ENCODE measurements around the gene KLHL35. TPM values are rescaled to one million over a fixed set of nuclear protein-coding genes. Genes with fewer than 3 reads are reported as not detected.

The KLHL35 gene, protein sequence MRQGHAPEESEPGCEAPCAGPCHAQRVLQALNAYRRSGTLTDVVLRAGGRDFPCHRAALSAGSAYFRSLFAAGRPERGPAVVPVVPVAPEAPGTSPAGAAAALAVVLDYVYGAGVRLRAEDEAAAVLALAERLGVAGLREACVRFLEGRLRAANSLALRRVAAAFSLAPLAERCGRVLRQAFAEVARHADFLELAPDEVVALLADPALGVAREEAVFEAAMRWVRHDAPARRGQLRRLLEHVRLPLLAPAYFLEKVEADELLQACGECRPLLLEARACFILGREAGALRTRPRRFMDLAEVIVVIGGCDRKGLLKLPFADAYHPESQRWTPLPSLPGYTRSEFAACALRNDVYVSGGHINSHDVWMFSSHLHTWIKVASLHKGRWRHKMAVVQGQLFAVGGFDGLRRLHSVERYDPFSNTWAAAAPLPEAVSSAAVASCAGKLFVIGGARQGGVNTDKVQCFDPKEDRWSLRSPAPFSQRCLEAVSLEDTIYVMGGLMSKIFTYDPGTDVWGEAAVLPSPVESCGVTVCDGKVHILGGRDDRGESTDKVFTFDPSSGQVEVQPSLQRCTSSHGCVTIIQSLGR
- total RNA-seq (0.47 TPM), polyA plus RNA-seq (under 1 TPM in 3 of 4 donors, not detected in 1; 0.31 to 0.78 (median 0.49) TPM)

DNA sequence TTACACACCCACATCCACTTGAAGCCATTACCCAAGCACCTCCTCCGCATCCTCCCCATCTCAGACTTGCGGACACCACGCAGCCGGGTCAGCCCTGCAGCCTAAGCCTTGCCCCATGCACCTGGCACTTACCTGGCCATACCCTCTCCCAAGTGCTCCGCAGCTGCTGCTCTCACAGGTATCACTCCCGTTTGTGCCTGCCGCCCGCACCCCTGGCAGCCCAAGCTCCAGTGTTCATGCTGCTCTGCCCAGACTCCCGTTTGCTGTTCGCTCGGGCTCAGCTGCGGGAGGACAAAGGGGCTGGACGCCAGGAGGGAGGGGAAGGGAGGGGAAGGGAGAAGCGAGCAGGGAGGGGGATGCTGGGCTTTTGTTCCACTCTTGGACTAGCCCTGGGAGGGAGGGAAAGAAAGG lies at the start of gene KLHL35:
KLHL35 (minus strand) TSS at position 293 of the 411 bp plus-strand sequence. CDS start 2,574 bp downstream, outside the sequence.
- Mint-ChIP-seq H3K36me3 (peaks cover 12% of the 10 kb centered on the region), H3K4me3 (peak within 1 kb of the TSS in 3 of 4 donors; percentile 41 to 90 (median 77)), H3K4me1 (peaks cover 0 to 29% (median 16%) of the 10 kb centered on the region in 4 donors), H3K9me3 (peaks cover 0 to 4% (median 2%) of the 10 kb centered on the region in 7 donors), H3K27me3 (peaks cover 40% of the 10 kb centered on the region), H3K27ac (no peak within 1 kb of the TSS)
- DNase-seq (no peak), ATAC-seq (ENCODE audit: low read depth in 2 of 2) (no peak)
- Histone ChIP-seq H3K27me3 (ENCODE audit: control insufficient read depth, insufficient read depth, low read length) (peaks cover 12% of the 10 kb centered on the region), H3K36me3 (ENCODE audit: control insufficient read depth, insufficient read depth, low read length) (peaks cover 7% of the 10 kb centered on the region), H3K4me1 (ENCODE audit: control insufficient read depth, insufficient read depth, low read length, poor library complexity, severe bottlenecking) (peaks cover 12% of the 10 kb centered on the region), H3K9me3 (ENCODE audit: control insufficient read depth in 2 of 2, low read length in 2 of 2) (peaks cover 0 to 7% of the 10 kb centered on the region in 2 experiments), H3K4me3 (ENCODE audit: low read depth, low read length) (no peak within 1 kb of the TSS), H3K27ac (ENCODE audit: insufficient read depth, low read length, poor library complexity, severe bottlenecking) (no peak within 1 kb of the TSS)

GRCh38 chr11:75481922-75482606 lies 49.1 kb upstream of the KLHL35 start:
- no peak for DNase-seq
- peak overlapping the region in 2 of 3 donors; percentile 62 to 83 for H3K27ac Mint-ChIP-seq
- H3K4me3 ChIP-seq (ENCODE audit: low read depth, low read length), result no peak overlapping the region

DNA sequence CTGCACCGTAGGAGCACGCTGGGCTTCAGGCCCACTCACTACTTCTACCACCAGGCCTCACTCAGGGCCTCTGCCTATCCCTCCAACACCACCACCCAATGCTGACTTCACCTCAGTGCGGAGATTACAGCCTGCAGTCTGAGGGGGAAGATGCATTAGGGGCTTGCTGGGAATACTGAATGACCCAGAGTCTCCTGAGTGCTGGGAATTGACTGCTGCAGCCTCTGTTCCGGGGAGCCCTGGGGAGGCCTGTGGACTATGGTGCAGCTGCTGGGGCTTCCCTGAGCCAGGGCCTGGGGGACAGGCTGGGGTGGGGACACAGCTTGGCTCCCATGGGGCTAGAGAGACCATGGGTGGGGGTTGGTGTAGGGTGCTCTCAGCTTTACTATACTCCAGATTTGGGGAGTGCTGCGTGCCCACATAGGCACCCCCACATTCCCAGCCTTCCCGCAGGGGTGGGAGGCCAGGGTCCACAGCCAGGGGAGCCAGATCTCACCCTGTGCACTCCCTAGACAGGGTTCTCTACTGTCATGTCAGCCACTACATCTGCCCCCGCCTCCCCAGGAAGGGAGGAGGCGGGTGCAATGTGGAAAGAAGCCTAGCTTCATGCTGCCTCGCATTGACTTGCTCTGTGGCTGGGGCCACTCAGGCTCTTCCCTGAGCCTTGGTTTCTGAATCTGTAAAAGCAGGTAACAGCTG lies 48.4 kb upstream of the KLHL35 start:
- H3K36me3 Mint-ChIP-seq, result no peaks in the 10 kb centered on the region
- DNase-seq, result no peak
- Histone ChIP-seq H3K4me1 (ENCODE audit: control insufficient read depth, insufficient read depth, low read length, poor library complexity, severe bottlenecking) (peaks cover 3% of the 10 kb centered on the region), H3K36me3 (ENCODE audit: control insufficient read depth, insufficient read depth, low read length) (peaks cover 9% of the 10 kb centered on the region), H3K9me3 (ENCODE audit: control insufficient read depth in 2 of 2, low read length in 2 of 2) (no peaks in the 10 kb centered on the region), H3K27ac (ENCODE audit: insufficient read depth, low read length, poor library complexity, severe bottlenecking) (no peak overlapping the region), H3K4me3 (ENCODE audit: low read depth, low read length) (no peak overlapping the region), H3K27me3 (ENCODE audit: control insufficient read depth, insufficient read depth, low read length) (no peaks in the 10 kb centered on the region)
- ATAC-seq (ENCODE audit: low read depth in 2 of 2), result no peak
- H3K9me3 Mint-ChIP-seq, result no peaks in the 10 kb centered on the region
- H3K4me3 Mint-ChIP-seq, result no peak overlapping the region
- H3K27ac Mint-ChIP-seq, result peak overlapping the region in 1 of 3 donors; percentile 48
- H3K27me3 Mint-ChIP-seq, result no peaks in the 10 kb centered on the region
- peaks cover 0 to 12% (median 5%) of the 10 kb centered on the region in 4 donors for H3K4me1 Mint-ChIP-seq

More at GRCh38 chr11:75481922-75482606, 49.1 kb upstream of the KLHL35 start:
- Histone ChIP-seq H3K27ac (ENCODE audit: insufficient read depth, low read length, poor library complexity, severe bottlenecking) (no peak overlapping the region), H3K9me3 (ENCODE audit: control insufficient read depth in 2 of 2, low read length in 2 of 2) (no peaks in the 10 kb centered on the region), H3K27me3 (ENCODE audit: control insufficient read depth, insufficient read depth, low read length) (no peaks in the 10 kb centered on the region), H3K4me1 (ENCODE audit: control insufficient read depth, insufficient read depth, low read length, poor library complexity, severe bottlenecking) (no peaks in the 10 kb centered on the region), H3K36me3 (ENCODE audit: control insufficient read depth, insufficient read depth, low read length) (peaks cover 9% of the 10 kb centered on the region)
- H3K27me3 Mint-ChIP-seq, result no peaks in the 10 kb centered on the region
- ATAC-seq (ENCODE audit: low read depth in 2 of 2), result no peak
- H3K4me3 Mint-ChIP-seq, result no peak overlapping the region
- no peaks in the 10 kb centered on the region for H3K36me3 Mint-ChIP-seq
- H3K9me3 Mint-ChIP-seq, result no peaks in the 10 kb centered on the region
- peaks cover 0 to 10% (median 6%) of the 10 kb centered on the region in 4 donors for H3K4me1 Mint-ChIP-seq

DNA sequence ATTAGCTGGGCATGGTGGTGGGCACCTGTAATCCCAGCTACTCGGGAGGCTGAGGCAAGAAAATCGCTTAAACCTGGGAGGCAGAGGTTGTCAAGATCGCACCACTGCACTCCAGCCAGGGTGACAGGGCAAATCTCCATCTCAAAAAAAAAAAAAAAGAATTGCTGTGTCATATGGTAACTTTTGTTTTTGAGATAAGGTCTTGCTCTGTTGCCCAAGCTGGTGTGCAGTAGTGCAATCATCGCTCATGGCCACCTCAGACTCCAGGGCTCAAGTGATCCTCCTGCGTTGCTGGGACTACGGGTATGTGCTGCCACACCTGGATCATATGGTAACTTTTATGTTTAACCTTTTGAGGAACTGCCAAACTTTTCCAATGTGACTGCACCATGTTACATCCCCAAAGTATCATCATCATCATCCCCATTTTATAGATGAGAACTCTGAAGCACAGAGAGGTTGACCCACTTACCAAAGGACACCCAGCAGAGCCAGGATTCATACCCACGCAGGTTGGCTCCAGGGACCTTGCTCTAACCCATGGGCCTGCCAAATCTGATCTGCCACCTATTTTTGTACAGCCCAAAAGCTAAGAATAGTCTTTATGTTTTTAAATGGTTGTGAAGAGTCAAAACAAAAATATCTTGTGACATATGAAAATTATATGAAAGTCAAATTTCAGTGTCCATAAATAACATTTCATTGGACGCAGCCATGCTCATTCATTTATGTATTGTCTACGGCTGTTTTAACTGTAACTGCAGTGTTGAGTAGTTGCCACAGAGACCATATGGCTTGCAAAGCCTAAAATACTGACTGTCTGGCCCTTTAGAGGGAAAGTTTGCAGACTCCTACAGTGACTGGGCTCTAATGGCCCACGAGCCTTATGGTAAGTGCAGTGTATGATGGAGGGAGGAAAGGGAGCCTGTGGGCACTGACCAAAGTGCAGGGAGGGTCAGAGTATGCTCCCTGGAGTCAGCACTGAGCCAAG lies 47.5 kb upstream of the KLHL35 start:
- no peaks in the 10 kb centered on the region for H3K9me3 Mint-ChIP-seq
- Histone ChIP-seq H3K4me1 (ENCODE audit: control insufficient read depth, insufficient read depth, low read length, poor library complexity, severe bottlenecking) (peaks cover 12% of the 10 kb centered on the region), H3K27me3 (ENCODE audit: control insufficient read depth, insufficient read depth, low read length) (no peaks in the 10 kb centered on the region), H3K9me3 (ENCODE audit: control insufficient read depth in 2 of 2, low read length in 2 of 2) (no peaks in the 10 kb centered on the region), H3K36me3 (ENCODE audit: control insufficient read depth, insufficient read depth, low read length) (peaks cover 9% of the 10 kb centered on the region), H3K27ac (ENCODE audit: insufficient read depth, low read length, poor library complexity, severe bottlenecking) (no peak overlapping the region), H3K4me3 (ENCODE audit: low read depth, low read length) (no peak overlapping the region)
- H3K4me1 Mint-ChIP-seq, result peaks cover 5 to 19% (median 10%) of the 10 kb centered on the region in 4 donors
- no peaks in the 10 kb centered on the region for H3K36me3 Mint-ChIP-seq
- no peak for DNase-seq
- H3K27ac Mint-ChIP-seq, result peak overlapping the region in 1 of 3 donors; percentile 48
- no peak for ATAC-seq (ENCODE audit: low read depth in 2 of 2)
- H3K27me3 Mint-ChIP-seq, result no peaks in the 10 kb centered on the region
- no peak overlapping the region for H3K4me3 Mint-ChIP-seq

DNA sequence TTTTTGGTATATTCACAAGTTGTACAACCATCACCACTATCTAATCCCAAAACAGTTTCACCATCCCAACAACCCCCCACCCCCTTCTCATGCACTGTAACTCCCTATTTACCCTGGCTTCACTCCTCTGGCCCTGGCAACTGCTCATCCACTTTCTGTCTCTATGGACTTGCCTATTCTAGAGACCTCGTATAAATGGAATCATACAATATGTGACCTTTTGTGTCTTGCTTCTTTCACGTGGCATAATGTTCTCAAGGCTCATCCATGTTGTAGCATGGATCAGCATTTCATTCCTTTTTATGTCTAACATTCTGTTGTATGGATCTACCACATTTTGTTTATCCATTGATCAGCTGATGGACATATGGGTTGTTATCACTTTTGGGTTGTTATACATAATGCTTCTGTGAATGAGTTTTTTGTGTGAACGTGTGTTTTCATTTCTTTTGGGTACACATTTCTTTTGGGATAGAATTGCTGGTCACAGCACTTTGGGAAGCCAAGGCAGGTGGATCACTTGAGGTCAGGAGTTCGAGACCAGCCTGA lies 46.7 kb upstream of the KLHL35 start:
- DNase-seq (no peak), ATAC-seq (ENCODE audit: low read depth in 2 of 2) (no peak)
- Mint-ChIP-seq H3K27ac (peak overlapping the region in 2 of 3 donors; percentile 54 to 77), H3K4me3 (no peak overlapping the region), H3K36me3 (no peaks in the 10 kb centered on the region), H3K9me3 (no peaks in the 10 kb centered on the region), H3K4me1 (peaks cover 5 to 28% (median 16%) of the 10 kb centered on the region in 4 donors), H3K27me3 (no peaks in the 10 kb centered on the region)
- Histone ChIP-seq H3K4me3 (ENCODE audit: low read depth, low read length) (no peak overlapping the region), H3K9me3 (ENCODE audit: control insufficient read depth in 2 of 2, low read length in 2 of 2) (no peaks in the 10 kb centered on the region), H3K36me3 (ENCODE audit: control insufficient read depth, insufficient read depth, low read length) (peaks cover 9% of the 10 kb centered on the region), H3K27me3 (ENCODE audit: control insufficient read depth, insufficient read depth, low read length) (no peaks in the 10 kb centered on the region), H3K27ac (ENCODE audit: insufficient read depth, low read length, poor library complexity, severe bottlenecking) (no peak overlapping the region), H3K4me1 (ENCODE audit: control insufficient read depth, insufficient read depth, low read length, poor library complexity, severe bottlenecking) (peaks cover 19% of the 10 kb centered on the region)

DNA sequence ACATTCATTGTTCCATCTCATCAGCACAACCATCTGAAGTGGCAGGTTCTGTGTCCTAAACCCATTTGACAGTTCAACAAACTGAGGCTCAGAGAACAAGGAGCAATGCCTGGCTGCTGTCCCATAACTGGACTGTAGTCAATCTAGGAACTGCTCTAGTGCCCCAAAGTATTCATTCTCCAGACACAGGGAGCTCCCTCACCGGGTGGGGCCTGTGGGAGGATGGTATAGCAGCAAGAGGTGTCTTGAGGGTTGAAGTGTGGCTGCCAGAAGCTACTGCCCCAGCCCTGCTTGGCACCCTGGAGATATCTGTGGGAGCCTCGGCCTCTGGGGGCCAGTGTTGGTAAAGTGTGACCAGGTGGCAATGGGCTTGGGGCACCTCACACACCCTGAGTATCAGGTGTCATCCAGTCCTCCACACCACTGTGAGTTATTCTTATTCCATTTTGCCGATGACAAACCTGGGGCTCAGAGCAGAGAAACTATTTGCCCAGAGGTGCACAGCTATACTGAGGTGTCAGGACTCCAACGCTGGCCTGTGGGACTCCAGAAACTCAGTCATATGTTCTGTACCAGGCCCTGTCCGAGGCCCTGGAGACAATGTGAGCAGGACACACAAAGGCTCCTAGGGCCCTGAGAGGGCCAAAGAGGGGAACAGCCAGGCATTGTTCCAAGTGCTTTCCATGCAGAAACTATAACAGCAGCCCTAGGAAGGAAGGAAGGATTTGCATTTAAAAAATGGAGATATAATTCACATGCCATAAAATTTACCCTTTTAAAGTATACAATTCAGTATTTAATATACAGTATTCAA lies 46.0 kb upstream of the KLHL35 start:
- Mint-ChIP-seq H3K4me1 (peaks cover 5 to 28% (median 18%) of the 10 kb centered on the region in 4 donors), H3K9me3 (no peaks in the 10 kb centered on the region), H3K36me3 (no peaks in the 10 kb centered on the region), H3K27me3 (no peaks in the 10 kb centered on the region), H3K27ac (peak overlapping the region in 1 of 3 donors; percentile 54), H3K4me3 (no peak overlapping the region)
- Histone ChIP-seq H3K9me3 (ENCODE audit: control insufficient read depth in 2 of 2, low read length in 2 of 2) (no peaks in the 10 kb centered on the region), H3K4me1 (ENCODE audit: control insufficient read depth, insufficient read depth, low read length, poor library complexity, severe bottlenecking) (peaks cover 22% of the 10 kb centered on the region), H3K36me3 (ENCODE audit: control insufficient read depth, insufficient read depth, low read length) (peaks cover 9% of the 10 kb centered on the region), H3K4me3 (ENCODE audit: low read depth, low read length) (no peak overlapping the region), H3K27me3 (ENCODE audit: control insufficient read depth, insufficient read depth, low read length) (no peaks in the 10 kb centered on the region), H3K27ac (ENCODE audit: insufficient read depth, low read length, poor library complexity, severe bottlenecking) (no peak overlapping the region)
- DNase-seq, result no peak
- no peak for ATAC-seq (ENCODE audit: low read depth in 2 of 2)

All from CD4-positive, CD25-positive, alpha-beta regulatory T cell (primary cell).